IPS-20b (cell line): ENCODE data around the gene MOGAT1.
"Not testable (repeated sequence)": the region's sequence is repeated elsewhere in the genome, so short reads cannot be mapped to it uniquely, and the experiment has no call there.

Experiments
- H3K27ac ChIP-seq: one replicate; pipeline ENCODE4 v1.5.1; 2013; ENCODE audit warnings: low read length
- H3K27me3 ChIP-seq: 2 replicates; pipeline ENCODE4 v1.6.1; 2013; ENCODE audit warnings: mild to moderate bottlenecking, low read length, inconsistent platforms; ENCODE audit not compliant: insufficient read depth
- H3K36me3 ChIP-seq: 2 replicates; pipeline ENCODE4 v1.6.1; 2013; ENCODE audit warnings: low read depth, mild to moderate bottlenecking, inconsistent platforms, low read length, moderate library complexity; ENCODE audit not compliant: insufficient read depth
- H3K4me1 ChIP-seq: 2 replicates; pipeline ENCODE4 v1.6.1; 2013; ENCODE audit warnings: mild to moderate bottlenecking, control low read depth, inconsistent platforms, low read length, moderate library complexity; ENCODE audit not compliant: insufficient read depth
- H3K4me3 ChIP-seq: 2 replicates; pipeline ENCODE4 v1.5.1; 2013; ENCODE audit warnings: mild to moderate bottlenecking, low read length, inconsistent platforms
- H3K9ac ChIP-seq: 2 replicates; pipeline ENCODE4 v1.6.1; 2013; ENCODE audit warnings: low read depth, mild to moderate bottlenecking, inconsistent platforms, low read length, moderate library complexity
- H3K9me3 ChIP-seq: 2 replicates; pipeline ENCODE4 v1.6.1; 2013; ENCODE audit warnings: mild to moderate bottlenecking, low read depth, low read length, inconsistent platforms; ENCODE audit not compliant: insufficient read depth

MOGAT1 gene

DNA sequence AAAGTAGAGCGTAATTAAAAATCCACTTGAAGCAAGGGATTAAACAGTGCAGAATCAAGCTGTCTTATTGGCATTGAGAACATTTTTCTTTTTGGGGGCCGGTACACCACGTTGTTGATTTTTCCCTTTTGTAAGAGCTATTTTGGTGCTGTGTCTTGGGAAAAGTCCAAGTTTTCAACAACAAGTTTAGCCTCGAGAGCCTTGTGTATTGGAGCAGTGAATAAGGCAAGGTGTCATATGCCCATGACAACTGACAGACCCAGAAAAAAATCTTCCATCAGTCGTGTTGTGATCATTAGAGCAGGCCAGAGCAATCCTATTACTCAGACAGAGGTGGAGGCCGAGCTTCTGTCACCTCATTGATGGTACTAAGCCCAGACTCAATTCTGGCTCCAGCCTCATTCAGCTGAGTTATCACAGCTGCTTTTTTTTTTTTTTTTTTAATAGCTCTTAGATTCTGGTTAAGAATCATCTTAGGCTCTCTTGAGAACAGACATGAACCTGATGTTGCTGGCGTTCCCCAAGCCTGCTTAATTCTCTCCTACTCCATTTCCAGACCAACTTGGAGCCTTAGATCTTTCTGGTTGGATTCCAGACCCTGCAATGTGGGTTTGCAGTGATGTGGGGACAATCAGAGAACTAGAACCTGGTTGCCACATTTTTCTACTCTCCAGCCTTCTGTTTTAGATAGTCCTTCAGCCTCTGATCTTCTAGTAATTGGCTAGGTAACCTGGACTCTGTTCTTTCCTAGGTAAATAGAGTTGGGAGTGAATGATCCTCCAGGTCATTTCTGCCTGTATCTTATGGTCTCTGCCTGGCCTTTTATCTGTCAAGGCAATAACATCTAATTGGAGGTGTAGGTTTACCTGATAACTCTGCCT, 43.1 kb downstream of the MOGAT1 start:
- Histone ChIP-seq H3K9ac (no peak overlapping the region), H3K4me3 (no peak overlapping the region), H3K36me3 (no peaks in the 10 kb centered on the region), H3K9me3 (no peaks in the 10 kb centered on the region), H3K4me1 (no peaks in the 10 kb centered on the region), H3K27me3 (no peaks in the 10 kb centered on the region), H3K27ac (no peak overlapping the region)

DNA sequence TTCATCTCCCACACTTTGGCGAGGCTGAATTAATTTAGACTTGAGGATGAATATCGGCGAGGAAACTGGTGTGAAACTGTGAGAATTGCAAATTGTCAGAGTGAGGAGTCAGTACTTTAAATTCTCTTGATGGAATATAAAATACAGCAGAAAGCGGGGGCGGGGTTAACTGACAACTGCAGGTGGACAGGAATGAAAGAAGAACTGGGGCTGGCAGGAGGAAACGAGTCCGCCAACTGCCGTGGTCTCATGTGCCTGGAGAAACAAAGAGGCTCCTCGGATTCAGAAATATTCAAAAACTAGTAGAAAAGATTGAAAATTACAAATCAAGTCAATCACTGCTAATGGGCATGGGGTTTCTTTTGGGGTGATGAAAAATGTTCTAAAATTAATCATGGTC, 44.3 kb downstream of the MOGAT1 start:
- H3K4me1 ChIP-seq = no peaks in the 10 kb centered on the region
- peaks cover 6% of the 10 kb centered on the region for H3K9me3 ChIP-seq
- H3K27ac ChIP-seq = no peak overlapping the region
- no peak overlapping the region for H3K9ac ChIP-seq
- no peak overlapping the region for H3K4me3 ChIP-seq
- H3K27me3 ChIP-seq = no peaks in the 10 kb centered on the region
- no peaks in the 10 kb centered on the region for H3K36me3 ChIP-seq

DNA sequence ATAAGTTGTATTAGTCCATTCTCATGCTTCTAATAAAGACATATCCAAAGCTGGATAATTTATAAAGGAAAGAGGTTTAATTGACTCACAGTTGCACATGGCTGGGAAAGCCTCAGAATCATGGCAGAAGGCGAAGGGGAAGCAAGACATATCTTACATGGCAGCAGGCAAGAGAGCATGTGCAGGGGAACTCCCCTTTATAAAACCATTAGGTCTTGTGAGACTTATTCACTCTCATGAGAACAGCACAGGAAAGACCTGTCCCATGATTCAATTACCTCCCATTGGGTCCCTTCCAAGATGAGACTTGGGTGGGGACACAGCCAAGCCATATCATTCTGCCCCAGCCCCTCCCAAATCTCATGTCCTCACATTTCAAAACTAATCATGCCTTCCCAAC, 48.3 kb downstream of the MOGAT1 start:
- not testable (repeated sequence) for H3K27me3 ChIP-seq, H3K9ac ChIP-seq, H3K36me3 ChIP-seq, H3K4me1 ChIP-seq, H3K4me3 ChIP-seq, H3K27ac ChIP-seq
- peaks cover 11% of the 10 kb centered on the region for H3K9me3 ChIP-seq

DNA sequence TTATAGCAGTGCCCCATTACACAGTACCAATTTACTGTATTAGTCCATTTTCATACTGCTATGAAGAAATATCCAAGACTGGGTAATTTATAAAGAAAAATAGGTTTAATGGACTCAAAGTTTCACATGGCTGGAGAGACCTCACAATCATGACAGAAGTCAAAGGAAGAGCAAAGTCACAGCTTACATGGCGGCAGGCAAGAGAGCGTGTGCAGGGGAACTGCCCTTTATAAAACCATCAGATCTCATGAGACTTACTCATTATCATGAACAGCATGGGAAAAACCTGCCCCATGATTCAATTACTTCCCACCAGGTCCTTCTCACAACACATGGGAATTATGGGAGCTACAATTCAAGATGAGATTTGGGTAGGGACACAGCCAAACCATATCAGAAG, 50.1 kb downstream of the MOGAT1 start:
- H3K9ac ChIP-seq, H3K4me1 ChIP-seq, H3K36me3 ChIP-seq, H3K27ac ChIP-seq, H3K4me3 ChIP-seq, H3K27me3 ChIP-seq: not testable (repeated sequence)
- H3K9me3 ChIP-seq = peaks cover 11% of the 10 kb centered on the region

DNA sequence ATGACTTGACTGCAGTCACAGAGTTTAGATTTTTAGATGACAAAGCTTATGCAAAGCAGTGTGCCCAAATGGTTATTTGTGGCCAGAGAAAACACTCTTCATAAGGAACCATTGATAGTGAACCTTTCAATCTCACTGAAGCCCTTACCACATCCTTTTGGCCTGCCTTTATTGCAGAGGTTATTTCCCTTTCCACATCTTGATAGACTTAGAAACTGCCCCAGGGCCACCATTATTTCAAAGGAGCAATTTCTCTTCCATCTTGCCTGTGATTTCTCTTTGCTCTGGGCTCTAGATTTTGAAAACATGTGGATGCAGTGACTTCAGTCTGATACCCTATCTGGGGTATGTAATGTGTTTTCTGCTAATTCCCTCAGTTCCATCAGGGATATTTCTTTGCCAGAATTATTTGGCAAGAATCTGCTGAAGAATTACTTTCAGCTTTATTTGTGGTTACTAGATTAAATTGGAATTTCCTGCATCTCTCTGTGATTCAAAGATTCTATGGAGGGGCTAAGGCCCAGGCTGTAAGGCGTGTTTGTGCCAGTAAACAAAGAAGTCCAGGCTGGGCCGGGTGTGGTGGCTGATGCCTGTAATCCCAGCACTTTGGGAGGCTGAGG, 51.0 kb downstream of the MOGAT1 start:
- H3K27me3 ChIP-seq = no peaks in the 10 kb centered on the region
- no peaks in the 10 kb centered on the region for H3K36me3 ChIP-seq
- H3K4me1 ChIP-seq = no peaks in the 10 kb centered on the region; the same call in 1 of the 2 replicates
- no peak overlapping the region for H3K9ac ChIP-seq
- no peak overlapping the region for H3K27ac ChIP-seq
- H3K4me3 ChIP-seq = no peak overlapping the region
- peaks cover 11% of the 10 kb centered on the region for H3K9me3 ChIP-seq

DNA sequence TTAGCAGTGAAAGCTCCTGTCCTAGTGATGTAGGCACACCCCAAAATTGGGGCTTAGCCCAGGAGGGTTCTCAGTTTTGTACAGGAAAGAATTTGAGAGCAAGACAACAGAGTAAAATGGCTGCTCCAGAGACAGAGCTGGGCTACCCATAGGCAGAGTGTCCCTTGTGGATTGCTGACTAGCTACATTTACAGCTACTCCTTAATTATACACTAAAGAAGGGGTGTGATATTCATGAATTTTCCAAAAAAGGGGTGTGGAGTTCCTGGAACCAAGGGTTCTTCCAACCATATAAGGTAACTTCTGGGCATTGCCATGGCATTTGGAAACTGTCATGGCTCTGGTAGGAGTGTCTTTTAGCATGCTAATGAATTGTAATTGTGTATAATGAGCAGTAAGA, 52.8 kb downstream of the MOGAT1 start:
- H3K4me3 ChIP-seq = no peak overlapping the region
- H3K27me3 ChIP-seq = no peaks in the 10 kb centered on the region
- no peak overlapping the region for H3K9ac ChIP-seq
- H3K36me3 ChIP-seq = no peaks in the 10 kb centered on the region
- no peaks in the 10 kb centered on the region; the same call in 1 of the 2 replicates for H3K4me1 ChIP-seq
- H3K9me3 ChIP-seq = peaks cover 11% of the 10 kb centered on the region
- H3K27ac ChIP-seq = no peak overlapping the region

DNA sequence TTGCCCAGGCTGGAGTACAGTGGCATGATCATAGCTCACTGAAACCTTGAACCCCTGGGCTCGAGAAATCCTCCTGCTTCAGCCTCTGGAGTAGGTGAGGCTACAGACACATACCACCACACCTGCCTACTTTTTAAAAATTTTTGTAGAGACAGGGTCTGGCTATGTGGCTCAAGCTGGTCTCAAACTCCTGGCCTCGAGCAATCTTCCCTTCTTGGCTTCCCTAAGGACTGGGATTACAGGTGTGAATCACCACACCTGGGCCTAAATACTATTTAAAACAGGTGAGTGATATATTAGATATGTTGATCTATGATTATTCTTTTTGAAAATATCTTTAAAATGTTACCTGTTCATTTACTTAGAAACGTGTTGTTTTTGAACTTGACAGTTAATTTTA, 57.2 kb downstream of the MOGAT1 start:
- H3K27ac ChIP-seq = no peak overlapping the region
- H3K4me1 ChIP-seq = no peaks in the 10 kb centered on the region
- no peak overlapping the region for H3K4me3 ChIP-seq
- no peaks in the 10 kb centered on the region for H3K36me3 ChIP-seq
- no peak overlapping the region for H3K9ac ChIP-seq
- H3K27me3 ChIP-seq = no peaks in the 10 kb centered on the region
- no peaks in the 10 kb centered on the region for H3K9me3 ChIP-seq

DNA sequence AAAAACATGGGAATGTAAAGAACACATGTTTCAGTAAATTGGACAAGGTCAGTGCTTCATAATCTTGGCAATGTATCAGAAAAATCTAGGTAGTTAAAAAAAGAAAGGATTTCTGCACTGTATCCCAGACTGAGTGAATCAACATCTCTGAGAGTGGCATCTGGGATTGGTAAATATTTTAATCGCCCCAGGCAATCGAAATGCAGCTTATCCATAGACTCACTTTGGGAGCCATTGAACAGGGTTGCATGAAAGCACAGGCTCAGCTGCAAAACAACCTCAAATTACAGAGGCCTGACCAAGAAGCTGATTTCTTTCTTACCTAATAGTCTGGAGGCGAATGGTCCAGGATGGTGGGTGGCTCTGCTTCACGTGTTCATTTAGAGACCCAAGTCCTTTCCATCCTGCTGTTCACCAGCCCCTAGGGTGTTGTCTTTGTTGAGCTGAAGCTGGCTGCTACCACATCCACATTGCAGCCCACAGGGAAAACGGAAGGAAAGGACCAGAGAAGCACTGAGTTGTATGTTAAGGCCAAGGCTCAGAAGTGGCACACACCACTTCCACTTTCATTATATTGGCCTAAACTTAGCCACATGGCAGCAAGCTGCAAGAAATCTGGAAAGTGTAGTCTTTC, 59.0 kb downstream of the MOGAT1 start:
- Histone ChIP-seq H3K27ac (no peak overlapping the region), H3K4me3 (no peak overlapping the region), H3K9ac (no peak overlapping the region), H3K4me1 (no peaks in the 10 kb centered on the region), H3K36me3 (no peaks in the 10 kb centered on the region), H3K9me3 (no peaks in the 10 kb centered on the region), H3K27me3 (no peaks in the 10 kb centered on the region)

DNA sequence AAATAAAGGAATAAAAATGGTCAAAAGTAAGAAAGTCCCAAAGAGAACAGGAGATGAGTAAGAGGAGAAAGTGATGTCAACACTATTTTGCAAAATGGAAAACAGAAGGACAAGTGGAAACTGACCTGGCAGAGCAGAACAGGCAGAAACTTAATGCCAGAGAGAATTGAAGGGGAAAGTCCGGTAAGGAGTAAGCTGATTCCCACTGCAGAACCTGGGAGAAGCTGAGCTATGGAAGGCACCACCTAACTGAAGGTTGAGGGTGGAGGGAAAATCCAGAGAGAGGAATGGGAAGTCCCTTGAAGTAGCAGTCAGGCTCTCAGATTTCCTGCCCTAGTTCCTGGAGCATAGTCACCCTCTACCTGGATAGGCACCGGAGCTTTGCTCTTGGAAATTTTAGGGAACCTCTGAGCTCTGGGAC, 59.8 kb downstream of the MOGAT1 start:
- Histone ChIP-seq H3K9me3 (no peaks in the 10 kb centered on the region), H3K4me3 (no peak overlapping the region), H3K9ac (no peak overlapping the region), H3K27ac (no peak overlapping the region), H3K36me3 (no peaks in the 10 kb centered on the region), H3K4me1 (no peaks in the 10 kb centered on the region), H3K27me3 (no peaks in the 10 kb centered on the region)

DNA sequence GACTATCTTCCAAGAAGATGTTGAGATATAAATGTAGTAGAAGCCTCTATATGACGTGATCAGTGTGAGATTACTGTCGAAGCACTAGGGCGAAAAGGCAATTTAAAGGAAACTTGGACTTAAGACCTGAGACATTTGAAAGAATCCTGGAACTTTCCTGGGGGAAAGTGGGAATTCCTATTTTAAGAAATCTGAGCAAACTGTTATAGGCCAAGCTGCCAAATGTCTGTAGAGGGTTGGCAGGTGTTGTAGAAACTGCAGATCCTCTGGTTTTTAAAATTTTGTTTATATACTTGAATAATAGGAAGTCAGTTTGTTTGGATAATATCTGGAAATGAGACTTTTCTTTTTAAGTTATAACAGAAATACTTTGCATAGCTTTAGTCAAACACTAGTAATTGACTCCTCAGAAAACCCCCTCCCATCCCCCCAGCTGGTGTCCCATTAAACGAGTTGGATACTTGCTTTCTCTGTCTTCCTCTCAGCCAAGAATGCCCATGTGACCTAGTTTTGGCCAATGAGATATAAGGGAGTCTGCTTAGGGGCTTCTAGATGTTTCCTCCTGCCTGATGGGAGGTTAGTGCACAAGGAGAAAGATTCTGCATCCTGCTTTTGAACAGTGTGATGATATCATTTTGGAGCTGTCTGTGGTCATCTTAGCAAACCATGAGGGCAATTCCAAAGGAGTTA, 61.2 kb downstream of the MOGAT1 start:
- no peaks in the 10 kb centered on the region for H3K9me3 ChIP-seq
- H3K27me3 ChIP-seq = no peaks in the 10 kb centered on the region
- no peak overlapping the region for H3K4me3 ChIP-seq
- no peak overlapping the region for H3K9ac ChIP-seq
- no peaks in the 10 kb centered on the region for H3K4me1 ChIP-seq
- H3K36me3 ChIP-seq = no peaks in the 10 kb centered on the region
- no peak overlapping the region for H3K27ac ChIP-seq

DNA sequence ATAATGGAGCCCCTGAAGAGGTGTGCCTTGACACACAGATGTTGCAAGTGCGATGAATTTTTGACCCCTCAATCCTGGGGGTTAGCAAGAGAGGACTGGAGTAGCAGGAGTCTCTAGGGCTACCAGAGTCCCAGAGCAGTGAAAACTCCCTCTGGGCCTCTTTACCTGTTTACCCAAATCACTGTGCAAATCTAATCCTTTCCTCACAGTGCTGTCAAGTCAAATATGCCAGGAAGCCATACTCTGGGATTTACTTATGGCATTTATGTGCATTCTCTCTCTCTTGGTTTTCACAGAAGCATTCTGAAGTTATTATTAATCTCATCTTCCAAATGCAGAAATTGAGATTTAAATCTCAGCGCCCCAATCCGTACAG, 62.0 kb downstream of the MOGAT1 start:
- Histone ChIP-seq H3K4me3 (no peak overlapping the region), H3K36me3 (no peaks in the 10 kb centered on the region), H3K9ac (no peak overlapping the region), H3K27me3 (no peaks in the 10 kb centered on the region), H3K9me3 (no peaks in the 10 kb centered on the region), H3K4me1 (peaks cover 3% of the 10 kb centered on the region; the same call in 1 of the 2 replicates), H3K27ac (no peak overlapping the region)
